ENCODE data around the gene CHN1. TPM values are rescaled to one million over a fixed set of nuclear protein-coding genes. Genes with fewer than 3 reads are reported as not detected.

CHN1 gene
- total RNA-seq, 2 experiments from 2014 or later, result 5.3 to 5.6 TPM

DNA sequence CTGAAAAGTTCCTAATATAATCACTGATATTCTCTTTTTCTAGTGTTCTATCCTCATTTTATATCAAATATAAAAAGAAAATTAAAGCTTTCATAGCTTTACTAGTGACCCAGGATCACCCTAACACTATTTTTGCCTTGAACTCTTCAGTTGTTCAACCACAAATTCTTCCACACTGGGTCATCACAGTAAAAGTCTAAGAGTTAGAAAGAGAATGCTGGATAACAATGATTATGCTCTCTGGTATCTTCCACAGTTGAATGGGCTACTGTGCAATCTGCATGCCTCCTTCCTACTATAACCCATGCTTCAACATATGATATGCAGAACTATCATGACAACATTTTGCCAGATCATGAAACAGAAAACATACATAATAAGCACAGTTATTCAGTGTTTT is 32.3 kb downstream of the CHN1 start:
- H3K4me3 ChIP-seq (ENCODE audit: low read length), result no peak overlapping the region
- Mint-ChIP-seq H3K27ac (no peak overlapping the region), H3K4me1 (ENCODE audit: low read depth) (peaks cover 16% of the 10 kb centered on the region), H3K36me3 (ENCODE audit: low read depth) (no peaks in the 10 kb centered on the region), H3K27me3 (peaks cover 5% of the 10 kb centered on the region), H3K9me3 (no peaks in the 10 kb centered on the region), H3K4me3 (no peak overlapping the region)
- H3K36me3 ChIP-seq (ENCODE audit: insufficient read depth, low read length), result no peaks in the 10 kb centered on the region
- TF ChIP-seq, protein P1, sequence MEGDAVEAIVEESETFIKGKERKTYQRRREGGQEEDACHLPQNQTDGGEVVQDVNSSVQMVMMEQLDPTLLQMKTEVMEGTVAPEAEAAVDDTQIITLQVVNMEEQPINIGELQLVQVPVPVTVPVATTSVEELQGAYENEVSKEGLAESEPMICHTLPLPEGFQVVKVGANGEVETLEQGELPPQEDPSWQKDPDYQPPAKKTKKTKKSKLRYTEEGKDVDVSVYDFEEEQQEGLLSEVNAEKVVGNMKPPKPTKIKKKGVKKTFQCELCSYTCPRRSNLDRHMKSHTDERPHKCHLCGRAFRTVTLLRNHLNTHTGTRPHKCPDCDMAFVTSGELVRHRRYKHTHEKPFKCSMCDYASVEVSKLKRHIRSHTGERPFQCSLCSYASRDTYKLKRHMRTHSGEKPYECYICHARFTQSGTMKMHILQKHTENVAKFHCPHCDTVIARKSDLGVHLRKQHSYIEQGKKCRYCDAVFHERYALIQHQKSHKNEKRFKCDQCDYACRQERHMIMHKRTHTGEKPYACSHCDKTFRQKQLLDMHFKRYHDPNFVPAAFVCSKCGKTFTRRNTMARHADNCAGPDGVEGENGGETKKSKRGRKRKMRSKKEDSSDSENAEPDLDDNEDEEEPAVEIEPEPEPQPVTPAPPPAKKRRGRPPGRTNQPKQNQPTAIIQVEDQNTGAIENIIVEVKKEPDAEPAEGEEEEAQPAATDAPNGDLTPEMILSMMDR (IDR thresholded peaks at IDR 0.05), result no peak
- no peak overlapping the region for H3K27ac ChIP-seq (ENCODE audit: low read depth in 1 of 2, low read length in 2 of 2)
- CTCF ChIA-PET, result interaction anchor here (1.1 to 1.6 kb wide), 2 partner anchors 10 to 224 kb away, joined by 3 to 4 read pairs; no protein-coding TSS in a partner anchor
- POLR2A ChIA-PET, result no interaction called here
- DNase-seq (no peak), ATAC-seq (ENCODE audit: poor library complexity) (no peak)
- intact Hi-C loops (cut with DNase I, micrococcal nuclease), result no loop called here
- no peaks in the 10 kb centered on the region for H3K4me1 ChIP-seq (ENCODE audit: insufficient read depth, low read length)
- H3K27me3 ChIP-seq (ENCODE audit: control insufficient read depth in 1 of 2, insufficient read depth in 2 of 2, low read length in 2 of 2), result no peaks in the 10 kb centered on the region
- no peaks in the 10 kb centered on the region for H3K9me3 ChIP-seq (ENCODE audit: control insufficient read depth in 1 of 2, insufficient read depth in 1 of 2, low read length in 2 of 2)

DNA sequence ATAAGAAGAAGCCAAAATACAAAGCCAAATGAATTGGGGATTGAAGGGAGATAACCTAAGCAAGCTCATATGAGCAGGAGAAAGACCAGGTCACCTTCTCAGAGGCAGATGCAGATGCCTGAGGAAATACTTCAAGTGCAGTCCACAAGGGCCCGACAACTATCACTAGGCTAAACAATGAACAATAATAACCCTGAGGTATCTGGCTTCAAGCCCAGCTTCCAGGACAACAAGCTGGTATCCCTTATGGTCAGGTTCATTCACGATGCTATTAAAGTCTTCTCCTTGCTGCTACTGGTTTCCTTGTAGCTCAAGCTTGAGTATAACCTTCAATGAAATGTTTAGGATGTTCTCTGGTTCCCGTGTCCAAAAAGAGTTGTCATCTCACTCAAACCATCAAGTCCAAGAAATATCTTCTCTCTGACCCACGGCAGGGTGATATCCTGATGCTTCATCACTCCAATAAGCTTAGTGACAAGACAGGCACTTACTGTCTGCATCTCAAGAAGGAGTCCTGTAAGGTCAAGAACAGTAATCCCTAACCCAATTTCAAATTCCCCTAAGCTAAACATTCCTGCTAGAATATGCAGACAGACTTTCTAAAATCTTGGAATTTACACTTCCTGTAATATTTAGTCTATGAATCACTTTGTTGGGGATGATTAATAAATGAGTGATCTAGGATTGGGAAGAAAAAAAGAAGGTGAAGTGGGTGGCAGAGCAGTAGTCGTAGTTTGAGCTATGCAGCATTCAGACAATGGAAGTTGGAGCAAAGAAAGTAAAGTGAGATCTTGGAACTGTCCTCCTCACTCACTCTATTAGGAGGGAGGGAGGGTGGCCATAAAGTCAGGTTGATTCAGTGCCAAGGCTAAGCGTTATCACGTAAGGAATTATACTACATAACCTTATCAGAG is 33.1 kb downstream of the CHN1 start:
- no peak for ATAC-seq (ENCODE audit: poor library complexity)
- intact Hi-C loops (cut with DNase I, micrococcal nuclease), result no loop called here
- ChIA-PET CTCF (interaction anchor here (0.6 to 1.6 kb wide), 4 partner anchors 11 to 275 kb away, joined by 3 to 4 read pairs (median 3); no protein-coding TSS in a partner anchor), POLR2A (no interaction called here)
- Mint-ChIP-seq H3K4me3 (no peak overlapping the region), H3K36me3 (ENCODE audit: low read depth) (no peaks in the 10 kb centered on the region), H3K9me3 (no peaks in the 10 kb centered on the region), H3K27me3 (peaks cover 5% of the 10 kb centered on the region), H3K4me1 (ENCODE audit: low read depth) (peaks cover 16% of the 10 kb centered on the region), H3K27ac (no peak overlapping the region)
- Histone ChIP-seq H3K9me3 (ENCODE audit: control insufficient read depth in 1 of 2, insufficient read depth in 1 of 2, low read length in 2 of 2) (no peaks in the 10 kb centered on the region), H3K36me3 (ENCODE audit: insufficient read depth, low read length) (no peaks in the 10 kb centered on the region), H3K27me3 (ENCODE audit: control insufficient read depth in 1 of 2, insufficient read depth in 2 of 2, low read length in 2 of 2) (no peaks in the 10 kb centered on the region), H3K27ac (ENCODE audit: low read depth in 1 of 2, low read length in 2 of 2) (no peak overlapping the region), H3K4me3 (ENCODE audit: low read length) (no peak overlapping the region), H3K4me1 (ENCODE audit: insufficient read depth, low read length) (no peaks in the 10 kb centered on the region)
- DNase-seq, result no peak
- TF ChIP-seq, protein P1 (IDR thresholded peaks at IDR 0.05), result no peak

DNA sequence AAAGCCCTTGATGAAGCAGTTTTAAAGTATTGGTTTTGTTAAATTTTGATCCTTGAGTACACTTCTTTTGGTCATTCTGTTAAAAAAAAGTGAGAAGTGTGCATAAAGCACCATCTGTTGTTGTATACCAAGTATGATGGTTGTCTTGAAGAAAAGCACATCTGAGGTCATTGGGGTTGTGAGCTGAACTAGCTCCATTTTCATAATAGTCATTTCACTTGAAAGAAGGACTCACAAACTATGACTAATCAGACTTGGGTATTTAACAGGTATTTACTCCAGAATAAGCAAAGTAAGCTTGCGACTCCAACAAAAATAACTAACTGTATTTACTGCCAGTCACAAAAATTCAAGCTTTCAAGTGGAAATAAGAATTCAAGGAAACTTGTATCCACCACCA is 35.1 kb downstream of the CHN1 start:
- ChIA-PET CTCF (no interaction called here), POLR2A (no interaction called here)
- no peaks in the 10 kb centered on the region for H3K36me3 Mint-ChIP-seq (ENCODE audit: low read depth)
- H3K9me3 ChIP-seq (ENCODE audit: control insufficient read depth in 1 of 2, insufficient read depth in 1 of 2, low read length in 2 of 2), result no peaks in the 10 kb centered on the region
- intact Hi-C loops (cut with DNase I, micrococcal nuclease), result no loop called here
- DNase-seq (no peak), ATAC-seq (ENCODE audit: poor library complexity) (no peak)
- no peaks in the 10 kb centered on the region for H3K36me3 ChIP-seq (ENCODE audit: insufficient read depth, low read length)
- no peaks in the 10 kb centered on the region for H3K4me1 ChIP-seq (ENCODE audit: insufficient read depth, low read length)
- TF ChIP-seq, protein P1 (IDR thresholded peaks at IDR 0.05), result no peak
- no peaks in the 10 kb centered on the region for H3K9me3 Mint-ChIP-seq
- H3K27ac Mint-ChIP-seq, result no peak overlapping the region
- H3K27me3 Mint-ChIP-seq, result peaks cover 5% of the 10 kb centered on the region
- no peak overlapping the region for H3K4me3 Mint-ChIP-seq
- H3K27me3 ChIP-seq (ENCODE audit: control insufficient read depth in 1 of 2, insufficient read depth in 2 of 2, low read length in 2 of 2), result no peaks in the 10 kb centered on the region
- H3K27ac ChIP-seq (ENCODE audit: low read depth in 1 of 2, low read length in 2 of 2), result no peak overlapping the region
- peaks cover 12% of the 10 kb centered on the region for H3K4me1 Mint-ChIP-seq (ENCODE audit: low read depth)
- no peak overlapping the region for H3K4me3 ChIP-seq (ENCODE audit: low read length)

All from CD4-positive, alpha-beta T cell (primary cell).